Prostate gland (tissue), 2 donors: Measurements from ENCODE around the gene RYR3.

Experiments used
- POLR2AphosphoS5 ChIP-seq: sonication (generic); formaldehyde crosslinking; IDR thresholded peaks from one replicate; pipeline ENCODE4 v1.6.1; 2017; ENCODE audit warnings: antibody characterized with exemption
- TF ChIP-seq, protein P1 (sequence below), 4 experiments: fragments of 200-600 bp in 2 of 4; fragments of 450-650 bp in 2 of 4; sonication (generic) in 2 of 4; IDR thresholded peaks; 1 replicate in 3 of 4; 2 replicates in 1 of 4; pipeline ENCODE4 v1.5.1; 2016 to 2019; ENCODE audit warnings: antibody characterized with exemption in 4 of 4, mild to moderate bottlenecking in 2 of 4, moderate library complexity in 2 of 4

DNA sequence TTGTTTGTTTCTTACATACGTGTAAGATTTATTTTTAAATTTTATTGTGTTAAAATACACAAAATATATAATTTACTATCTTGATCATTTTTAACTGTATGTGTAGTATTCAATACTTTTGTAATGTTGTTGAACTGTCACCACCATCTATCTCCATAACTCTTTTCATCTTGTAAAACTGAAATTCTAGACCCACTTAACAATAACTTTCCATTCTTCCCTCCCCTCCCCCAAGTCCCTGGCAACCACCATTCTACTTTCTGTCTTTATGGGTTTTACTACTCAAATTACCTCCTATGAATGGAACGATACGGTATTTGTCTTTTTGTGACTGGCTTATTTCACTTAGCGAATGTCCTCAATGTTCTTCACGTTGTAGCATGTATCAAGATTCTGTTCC lies 395.4 kb downstream of the RYR3 start:
- no peak for TF ChIP-seq POLR2AphosphoS5
- TF ChIP-seq, protein P1, sequence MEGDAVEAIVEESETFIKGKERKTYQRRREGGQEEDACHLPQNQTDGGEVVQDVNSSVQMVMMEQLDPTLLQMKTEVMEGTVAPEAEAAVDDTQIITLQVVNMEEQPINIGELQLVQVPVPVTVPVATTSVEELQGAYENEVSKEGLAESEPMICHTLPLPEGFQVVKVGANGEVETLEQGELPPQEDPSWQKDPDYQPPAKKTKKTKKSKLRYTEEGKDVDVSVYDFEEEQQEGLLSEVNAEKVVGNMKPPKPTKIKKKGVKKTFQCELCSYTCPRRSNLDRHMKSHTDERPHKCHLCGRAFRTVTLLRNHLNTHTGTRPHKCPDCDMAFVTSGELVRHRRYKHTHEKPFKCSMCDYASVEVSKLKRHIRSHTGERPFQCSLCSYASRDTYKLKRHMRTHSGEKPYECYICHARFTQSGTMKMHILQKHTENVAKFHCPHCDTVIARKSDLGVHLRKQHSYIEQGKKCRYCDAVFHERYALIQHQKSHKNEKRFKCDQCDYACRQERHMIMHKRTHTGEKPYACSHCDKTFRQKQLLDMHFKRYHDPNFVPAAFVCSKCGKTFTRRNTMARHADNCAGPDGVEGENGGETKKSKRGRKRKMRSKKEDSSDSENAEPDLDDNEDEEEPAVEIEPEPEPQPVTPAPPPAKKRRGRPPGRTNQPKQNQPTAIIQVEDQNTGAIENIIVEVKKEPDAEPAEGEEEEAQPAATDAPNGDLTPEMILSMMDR (IDR thresholded peaks at IDR 0.05) = no peak
